Liver (tissue), 9 donors: ENCODE measurements around the gene POLR3C. TPM values are rescaled to one million over a fixed set of nuclear protein-coding genes. Genes with fewer than 3 reads are reported as not detected.

Experiments used
- DNase-seq: peaks from one replicate; pipeline ENCODE4 v3.0.0-alpha.2; 2017; ENCODE audit warnings: low spot score
- H3K27ac ChIP-seq, 2 donors: one replicate each; pipeline ENCODE4 v1.7.0; 2013; ENCODE audit warnings: inconsistent platforms in 2 of 2, low read length in 2 of 2, control low read depth in 1 of 2, low read depth in 1 of 2, mild to moderate bottlenecking in 1 of 2
- H3K27me3 ChIP-seq, 4 donors: one replicate each; pipeline versions ENCODE4 v1.6.1 to v1.7.0; 2013; ENCODE audit warnings: low read length in 3 of 4, inconsistent platforms in 1 of 4, mild to moderate bottlenecking in 1 of 4, moderate library complexity in 1 of 4; ENCODE audit not compliant: control insufficient read depth in 4 of 4, insufficient read depth in 4 of 4
- H3K36me3 ChIP-seq, 4 donors: one replicate each; pipeline versions ENCODE4 v1.6.1 to v1.7.0; 2013; ENCODE audit warnings: low read length in 3 of 4, mild to moderate bottlenecking in 3 of 4, low read depth in 1 of 4, moderate library complexity in 1 of 4; ENCODE audit not compliant: control insufficient read depth in 4 of 4, insufficient read depth in 3 of 4
- H3K4me1 ChIP-seq, 4 donors: one replicate each; pipeline versions ENCODE4 v1.6.1 to v1.7.0; 2013; ENCODE audit warnings: low read length in 3 of 4, mild to moderate bottlenecking in 3 of 4, moderate library complexity in 1 of 4; ENCODE audit not compliant: control insufficient read depth in 4 of 4, insufficient read depth in 4 of 4
- H3K4me3 ChIP-seq, 3 donors: one replicate each; pipeline versions ENCODE4 v1.6.1 to v1.7.0; 2013; ENCODE audit warnings: low read length in 3 of 3, control low read depth in 1 of 3, low read depth in 1 of 3, mild to moderate bottlenecking in 1 of 3
- H3K9ac ChIP-seq, 2 donors: one replicate each; pipeline ENCODE4 v1.7.0; 2013; ENCODE audit warnings: low read length in 2 of 2, mild to moderate bottlenecking in 2 of 2, moderate library complexity in 2 of 2, control low read depth in 1 of 2, low read depth in 1 of 2
- H3K9me3 ChIP-seq, 4 donors: one replicate each; pipeline versions ENCODE4 v1.6.1 to v1.7.0; 2013; ENCODE audit warnings: low read length in 3 of 4; ENCODE audit not compliant: control insufficient read depth in 4 of 4
- EGR1 ChIP-seq, 2 donors: IDR thresholded peaks; 2 replicates each; pipeline ENCODE4 v1.6.1; 2016 to 2018; ENCODE audit warnings: antibody characterized with exemption in 2 of 2, low read depth in 2 of 2
- FOXA1 ChIP-seq: IDR thresholded peaks from 2 replicates; pipeline ENCODE4 v1.6.1; 2016; ENCODE audit warnings: antibody characterized with exemption
- FOXA2 ChIP-seq: IDR thresholded peaks from 2 replicates; pipeline ENCODE4 v1.6.1; 2016; ENCODE audit warnings: antibody characterized with exemption
- GABPA ChIP-seq, 2 donors: IDR thresholded peaks in 1 of 2; conservative IDR thresholded peaks in 1 of 2; 2 replicates each; pipeline ENCODE4 v1.6.1; 2016; ENCODE audit warnings: antibody characterized with exemption in 2 of 2, mild to moderate bottlenecking in 1 of 2, moderate library complexity in 1 of 2
- HNF4A ChIP-seq, 2 donors: conservative IDR thresholded peaks; 2 replicates each; pipeline ENCODE4 v1.6.1; 2016; ENCODE audit warnings: antibody characterized with exemption in 2 of 2, mild to moderate bottlenecking in 2 of 2
- HNF4G ChIP-seq: IDR thresholded peaks from 2 replicates; pipeline ENCODE4 v1.6.1; 2016; ENCODE audit warnings: antibody characterized with exemption
- JUND ChIP-seq, 2 donors: IDR thresholded peaks; 2 replicates each; pipeline ENCODE4 v1.6.1; 2016; ENCODE audit warnings: antibody characterized with exemption in 2 of 2
- NR2F2 ChIP-seq: IDR thresholded peaks from 2 replicates; pipeline ENCODE4 v1.6.1; 2016; ENCODE audit warnings: antibody characterized with exemption
- RAD21 ChIP-seq, 2 donors: IDR thresholded peaks; 2 replicates each; pipeline ENCODE4 v1.6.1; 2016; ENCODE audit warnings: antibody characterized with exemption in 2 of 2, mild to moderate bottlenecking in 2 of 2
- RXRA ChIP-seq, 2 donors: IDR thresholded peaks; 2 replicates each; pipeline ENCODE4 v1.6.1; 2017 to 2018; ENCODE audit warnings: antibody characterized with exemption in 2 of 2, mild to moderate bottlenecking in 1 of 2
- SP1 ChIP-seq: IDR thresholded peaks from 2 replicates; pipeline ENCODE4 v1.6.1; 2018; ENCODE audit warnings: antibody characterized with exemption, mild to moderate bottlenecking
- TAF1 ChIP-seq: conservative IDR thresholded peaks from 2 replicates; pipeline ENCODE4 v1.6.1; 2016; ENCODE audit warnings: antibody characterized with exemption, mild to moderate bottlenecking
- YY1 ChIP-seq: IDR thresholded peaks from 2 replicates; pipeline ENCODE4 v1.6.1; 2016; ENCODE audit warnings: antibody characterized with exemption, mild to moderate bottlenecking
- WGBS: extraction: QIAGEN DNeasy Blood & Tissue Kit; methylation state at CpG from one replicate; pipeline ENCODE4 v1.1.7; 2013; 5-methylcytosine and 5-hydroxymethylcytosine counted together
- polyA plus RNA-seq, 2 donors: library from polyadenylated mRNA; stranded (reverse) in 1 of 2; unstranded in 1 of 2; fragments of 200-250 nt in 1 of 2; fragments of >200 nt in 1 of 2; fragmentation: Nextera tagmentation in 1 of 2; extraction: Ambion mirVana in 1 of 2; gene quantifications; one replicate each; pipeline versions ENCODE4 v1.2.1 to v1.2.3, GENCODE V29; 2013 to 2015
- total RNA-seq, 2 donors: library from RNA; depleted of rRNA; stranded (reverse); fragments of >200 nt; gene quantifications; one replicate each; pipeline ENCODE4 v1.2.3, GENCODE V29; 2014
- TF ChIP-seq, protein P1 (sequence below): IDR thresholded peaks from 2 replicates; pipeline ENCODE4 v1.6.1; 2016; ENCODE audit warnings: antibody characterized with exemption
- TF ChIP-seq, protein P2 (sequence below): fragments of 150-350 bp; IDR thresholded peaks from 2 replicates; pipeline ENCODE4 v1.5.1; 2017; ENCODE audit warnings: improper control_type of control experiment, low read depth, low read length; ENCODE audit not compliant: missing input control
- TF ChIP-seq, protein P3 (sequence below): IDR thresholded peaks from 2 replicates; pipeline ENCODE4 v1.6.1; 2016; ENCODE audit warnings: antibody characterized with exemption
- TF ChIP-seq, protein P4 (sequence below): IDR thresholded peaks from 2 replicates; pipeline ENCODE4 v1.6.1; 2016; ENCODE audit warnings: antibody characterized with exemption
- TF ChIP-seq, protein P5 (sequence below): IDR thresholded peaks from 2 replicates; pipeline ENCODE4 v1.6.1; 2016; ENCODE audit warnings: antibody characterized with exemption, mild to moderate bottlenecking
- donor health status: healthy.
- donor health status: healthy.
- donor health status: healthy.
- donor health status: healthy.
- donor health status: healthy.

The POLR3C gene
- total and polyA plus RNA-seq, 4 donors = 6.3 to 22.0 (median 10.6) TPM

DNA sequence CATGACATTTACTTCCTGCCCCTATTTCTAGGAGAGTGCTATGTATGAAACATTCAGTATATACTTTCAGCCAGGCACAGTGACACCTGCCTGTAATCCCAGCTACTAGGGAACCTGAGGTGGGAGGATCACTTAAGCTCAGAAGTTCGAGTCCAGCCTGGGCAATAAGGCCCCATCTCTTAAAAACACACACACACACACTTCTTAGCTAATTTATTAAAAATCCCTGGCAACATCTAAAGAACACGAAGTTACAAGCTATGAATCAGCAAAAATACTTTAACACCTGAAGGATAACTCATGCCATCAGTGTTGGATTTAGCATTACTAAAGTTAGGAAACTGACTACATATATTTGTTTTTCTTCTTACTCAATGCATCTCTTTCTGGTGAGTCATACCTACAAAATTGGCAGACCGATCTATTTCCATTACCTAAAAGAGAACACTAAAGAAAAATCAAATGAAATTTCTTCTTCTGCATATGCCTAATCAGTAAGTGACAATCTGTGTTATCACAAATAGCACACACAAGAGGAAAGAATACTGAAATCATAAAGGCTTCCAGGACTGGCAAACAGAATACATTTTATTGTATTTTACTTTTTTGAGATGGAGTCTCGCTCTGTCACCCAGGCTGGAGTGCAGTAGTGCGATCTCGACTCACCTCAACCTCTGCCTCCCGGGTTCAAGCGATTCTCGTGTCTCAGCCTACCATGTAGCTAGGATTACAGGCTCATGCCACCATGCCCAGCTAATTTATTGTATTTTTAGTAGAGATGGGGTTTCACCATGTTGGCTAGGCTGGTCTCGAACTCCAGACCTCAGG lies 41.5 kb upstream of the POLR3C start:
- WGBS = 82% methylated on average over 10 of the region's 10 CpGs
- TF ChIP-seq GABPA (IDR thresholded peaks at IDR 0.05 in 1 of 2, conservative IDR thresholded peaks at IDR 0.05 in 1 of 2) (no peak), SP1 (peak; percentile 45), TAF1 (peak; percentile 18), HNF4G (peak; percentile 16), RAD21 (IDR thresholded peaks at IDR 0.05) (peak in 1 of 2 donors; percentile 34), JUND (IDR thresholded peaks at IDR 0.05) (peak; percentile 98 to 99), FOXA2 (no peak), RXRA (IDR thresholded peaks at IDR 0.05) (peak in 1 of 2 donors; percentile 58), EGR1 (IDR thresholded peaks at IDR 0.05; ENCODE audit: low read depth in 2 of 2) (peak in 1 of 2 donors; percentile 60), NR2F2 (no peak), YY1 (peak; percentile 15), FOXA1 (no peak), HNF4A (conservative IDR thresholded peaks at IDR 0.05) (peak; percentile 32 to 60)
- TF ChIP-seq, protein P1, sequence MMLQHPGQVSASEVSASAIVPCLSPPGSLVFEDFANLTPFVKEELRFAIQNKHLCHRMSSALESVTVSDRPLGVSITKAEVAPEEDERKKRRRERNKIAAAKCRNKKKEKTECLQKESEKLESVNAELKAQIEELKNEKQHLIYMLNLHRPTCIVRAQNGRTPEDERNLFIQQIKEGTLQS = peak; percentile 94
- TF ChIP-seq, protein P2, sequence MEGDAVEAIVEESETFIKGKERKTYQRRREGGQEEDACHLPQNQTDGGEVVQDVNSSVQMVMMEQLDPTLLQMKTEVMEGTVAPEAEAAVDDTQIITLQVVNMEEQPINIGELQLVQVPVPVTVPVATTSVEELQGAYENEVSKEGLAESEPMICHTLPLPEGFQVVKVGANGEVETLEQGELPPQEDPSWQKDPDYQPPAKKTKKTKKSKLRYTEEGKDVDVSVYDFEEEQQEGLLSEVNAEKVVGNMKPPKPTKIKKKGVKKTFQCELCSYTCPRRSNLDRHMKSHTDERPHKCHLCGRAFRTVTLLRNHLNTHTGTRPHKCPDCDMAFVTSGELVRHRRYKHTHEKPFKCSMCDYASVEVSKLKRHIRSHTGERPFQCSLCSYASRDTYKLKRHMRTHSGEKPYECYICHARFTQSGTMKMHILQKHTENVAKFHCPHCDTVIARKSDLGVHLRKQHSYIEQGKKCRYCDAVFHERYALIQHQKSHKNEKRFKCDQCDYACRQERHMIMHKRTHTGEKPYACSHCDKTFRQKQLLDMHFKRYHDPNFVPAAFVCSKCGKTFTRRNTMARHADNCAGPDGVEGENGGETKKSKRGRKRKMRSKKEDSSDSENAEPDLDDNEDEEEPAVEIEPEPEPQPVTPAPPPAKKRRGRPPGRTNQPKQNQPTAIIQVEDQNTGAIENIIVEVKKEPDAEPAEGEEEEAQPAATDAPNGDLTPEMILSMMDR = no peak
- TF ChIP-seq, protein P3, sequence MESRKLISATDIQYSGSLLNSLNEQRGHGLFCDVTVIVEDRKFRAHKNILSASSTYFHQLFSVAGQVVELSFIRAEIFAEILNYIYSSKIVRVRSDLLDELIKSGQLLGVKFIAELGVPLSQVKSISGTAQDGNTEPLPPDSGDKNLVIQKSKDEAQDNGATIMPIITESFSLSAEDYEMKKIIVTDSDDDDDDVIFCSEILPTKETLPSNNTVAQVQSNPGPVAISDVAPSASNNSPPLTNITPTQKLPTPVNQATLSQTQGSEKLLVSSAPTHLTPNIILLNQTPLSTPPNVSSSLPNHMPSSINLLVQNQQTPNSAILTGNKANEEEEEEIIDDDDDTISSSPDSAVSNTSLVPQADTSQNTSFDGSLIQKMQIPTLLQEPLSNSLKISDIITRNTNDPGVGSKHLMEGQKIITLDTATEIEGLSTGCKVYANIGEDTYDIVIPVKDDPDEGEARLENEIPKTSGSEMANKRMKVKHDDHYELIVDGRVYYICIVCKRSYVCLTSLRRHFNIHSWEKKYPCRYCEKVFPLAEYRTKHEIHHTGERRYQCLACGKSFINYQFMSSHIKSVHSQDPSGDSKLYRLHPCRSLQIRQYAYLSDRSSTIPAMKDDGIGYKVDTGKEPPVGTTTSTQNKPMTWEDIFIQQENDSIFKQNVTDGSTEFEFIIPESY = no peak
- TF ChIP-seq, protein P4, sequence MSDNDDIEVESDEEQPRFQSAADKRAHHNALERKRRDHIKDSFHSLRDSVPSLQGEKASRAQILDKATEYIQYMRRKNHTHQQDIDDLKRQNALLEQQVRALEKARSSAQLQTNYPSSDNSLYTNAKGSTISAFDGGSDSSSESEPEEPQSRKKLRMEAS = peak; percentile 37
- TF ChIP-seq, protein P5, sequence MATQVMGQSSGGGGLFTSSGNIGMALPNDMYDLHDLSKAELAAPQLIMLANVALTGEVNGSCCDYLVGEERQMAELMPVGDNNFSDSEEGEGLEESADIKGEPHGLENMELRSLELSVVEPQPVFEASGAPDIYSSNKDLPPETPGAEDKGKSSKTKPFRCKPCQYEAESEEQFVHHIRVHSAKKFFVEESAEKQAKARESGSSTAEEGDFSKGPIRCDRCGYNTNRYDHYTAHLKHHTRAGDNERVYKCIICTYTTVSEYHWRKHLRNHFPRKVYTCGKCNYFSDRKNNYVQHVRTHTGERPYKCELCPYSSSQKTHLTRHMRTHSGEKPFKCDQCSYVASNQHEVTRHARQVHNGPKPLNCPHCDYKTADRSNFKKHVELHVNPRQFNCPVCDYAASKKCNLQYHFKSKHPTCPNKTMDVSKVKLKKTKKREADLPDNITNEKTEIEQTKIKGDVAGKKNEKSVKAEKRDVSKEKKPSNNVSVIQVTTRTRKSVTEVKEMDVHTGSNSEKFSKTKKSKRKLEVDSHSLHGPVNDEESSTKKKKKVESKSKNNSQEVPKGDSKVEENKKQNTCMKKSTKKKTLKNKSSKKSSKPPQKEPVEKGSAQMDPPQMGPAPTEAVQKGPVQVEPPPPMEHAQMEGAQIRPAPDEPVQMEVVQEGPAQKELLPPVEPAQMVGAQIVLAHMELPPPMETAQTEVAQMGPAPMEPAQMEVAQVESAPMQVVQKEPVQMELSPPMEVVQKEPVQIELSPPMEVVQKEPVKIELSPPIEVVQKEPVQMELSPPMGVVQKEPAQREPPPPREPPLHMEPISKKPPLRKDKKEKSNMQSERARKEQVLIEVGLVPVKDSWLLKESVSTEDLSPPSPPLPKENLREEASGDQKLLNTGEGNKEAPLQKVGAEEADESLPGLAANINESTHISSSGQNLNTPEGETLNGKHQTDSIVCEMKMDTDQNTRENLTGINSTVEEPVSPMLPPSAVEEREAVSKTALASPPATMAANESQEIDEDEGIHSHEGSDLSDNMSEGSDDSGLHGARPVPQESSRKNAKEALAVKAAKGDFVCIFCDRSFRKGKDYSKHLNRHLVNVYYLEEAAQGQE = peak; percentile 38
- Histone ChIP-seq H3K36me3 (peaks cover 0 to 2% (median 0%) of the 10 kb centered on the region in 4 donors), H3K4me1 (peaks cover 0 to 8% (median 1%) of the 10 kb centered on the region in 4 donors), H3K9ac (no peak overlapping the region), H3K9me3 (no peaks in the 10 kb centered on the region), H3K27me3 (no peaks in the 10 kb centered on the region), H3K27ac (peak overlapping the region; percentile 32 to 46), H3K4me3 (no peak overlapping the region)
- no peak for DNase-seq
